ENCODE measurements around the gene WDR46. TPM values are rescaled to one million over a fixed set of nuclear protein-coding genes. Genes with fewer than 3 reads are reported as not detected.
A peak's percentile ranks its signal among the peaks of the same experiment; 100 is the strongest.

Gene WDR46
- total and polyA plus RNA-seq, 2 of the 13 experiments (the other 11 are each of a cell fraction or from before 2014, with no cell fraction given) = 47.4 to 105 TPM

GRCh38 chr6:33248643-33248931 is 40.5 kb downstream of the WDR46 start (continued):
- no peak for TF ChIP-seq SRF (IDR thresholded peaks at IDR 0.05; ENCODE audit: low read depth, low read length)
- TF ChIP-seq HMGXB4 (CRISPR knock-in tag; IDR thresholded peaks at IDR 0.05; ENCODE audit: borderline replicate concordance in 1 of 2, low read depth in 1 of 2) = no peak; a peak in 1 of 4 replicates
- TF ChIP-seq ZC3H4 (CRISPR knock-in tag; IDR thresholded peaks at IDR 0.05; ENCODE audit: borderline replicate concordance) = peak; percentile 54; the same call in 1 of the 2 replicates
- TF ChIP-seq PRMT3 (CRISPR knock-in tag; IDR thresholded peaks at IDR 0.05; ENCODE audit: borderline replicate concordance, low read depth) = no peak
- peak; percentile 87; the same call in 1 of the 2 replicates for TF ChIP-seq ZNF704 (CRISPR knock-in tag; IDR thresholded peaks at IDR 0.05; ENCODE audit: borderline replicate concordance)
- peak; percentile 77; the same call in 1 of the 2 replicates for TF ChIP-seq KLF13 (CRISPR knock-in tag; IDR thresholded peaks at IDR 0.05)
- no peak for TF ChIP-seq ZNF235 (CRISPR knock-in tag; IDR thresholded peaks at IDR 0.05; ENCODE audit: borderline replicate concordance)
- TF ChIP-seq PAX8 (CRISPR knock-in tag; IDR thresholded peaks at IDR 0.05; ENCODE audit: borderline replicate concordance) = 0 out of 2 replicates have a peak, but pooled peaks have one; percentile 72
- no peak for TF ChIP-seq ZNF747 (CRISPR knock-in tag; IDR thresholded peaks at IDR 0.05; ENCODE audit: borderline replicate concordance)
- no peak for TF ChIP-seq NR2F1 (CRISPR knock-in tag; IDR thresholded peaks at IDR 0.05)
- TF ChIP-seq ZBTB40 (IDR thresholded peaks at IDR 0.05) = no peak
- no peak for TF ChIP-seq ZBTB40 (CRISPR knock-in tag; IDR thresholded peaks at IDR 0.05)
- TF ChIP-seq ZNF17 (CRISPR knock-in tag; IDR thresholded peaks at IDR 0.05) = no peak
- TF ChIP-seq ZNF75D (CRISPR knock-in tag; IDR thresholded peaks at IDR 0.05; ENCODE audit: borderline replicate concordance) = no peak
- 0 out of 2 replicates have a peak, but pooled peaks have one; percentile 37 for TF ChIP-seq ZNF101 (CRISPR knock-in tag; IDR thresholded peaks at IDR 0.05; ENCODE audit: borderline replicate concordance, low read depth)
- no peak for TF ChIP-seq NFE2 (CRISPR knock-in tag; IDR thresholded peaks at IDR 0.05)
- no peak for TF ChIP-seq ZFP1 (CRISPR knock-in tag; IDR thresholded peaks at IDR 0.05)
